Caco-2 (cell line): ENCODE results near the gene PABPN1. TPM values are rescaled to one million over a fixed set of nuclear protein-coding genes. Genes with fewer than 3 reads are reported as not detected.

Experiments used
- BruUV-seq: library from RNA; stranded (reverse); fragments of 400-500 nt; replicated peaks from 2 replicates; lab custom pipeline; 2021; lab: Mats Ljungman, UMichigan
- CTCF ChIA-PET: fragments of 300-600 bp; sonication (Branson Sonifier 250); formaldehyde crosslinking; loops from one replicate; lab custom pipeline; 2022; ENCODE audit warnings: antibody characterized with exemption; lab: Charles Lee
- POLR2A ChIA-PET: fragments of 300-600 bp; sonication (Branson Sonifier 250); formaldehyde crosslinking; loops from one replicate; lab custom pipeline; 2022; ENCODE audit warnings: antibody characterized with exemption; lab: Charles Lee
- DNase-seq, 2 experiments: peaks; one replicate each; pipeline versions ENCODE4 v3.0.0 to v3.0.0-alpha.2; 2020 to 2022
- H3K27me3 ChIP-seq: replicated peaks from 2 replicates; pipeline ENCODE4 v1.6.0; 2011; ENCODE audit warnings: low read length; ENCODE audit not compliant: control insufficient read depth, insufficient read depth
- H3K36me3 ChIP-seq: 2 replicates; pipeline ENCODE4 v1.5.1; 2011; ENCODE audit warnings: low read length; ENCODE audit not compliant: control insufficient read depth, insufficient read depth
- H3K4me1 ChIP-seq: fragments of 250-450 bp; sonication (Bioruptor Pico); 2 replicates; pipeline ENCODE4 v1.5.1; 2020; ENCODE audit warnings: mild to moderate bottlenecking
- H3K4me3 ChIP-seq: 2 replicates; pipeline ENCODE4 v1.5.1; 2011; ENCODE audit warnings: low read depth, mild to moderate bottlenecking, control low read depth, low read length
- H3K9me3 ChIP-seq: fragments of 250-450 bp; sonication (Bioruptor Pico); 2 replicates; pipeline ENCODE4 v1.5.1; 2020; ENCODE audit warnings: mild to moderate bottlenecking, moderate library complexity
- H3K27ac Mint-ChIP-seq: one replicate; pipeline ENCODE4 v1.8.0; 2022; ENCODE audit warnings: mixed read lengths; ENCODE audit not compliant: unreplicated experiment
- H3K27me3 Mint-ChIP-seq: one replicate; pipeline ENCODE4 v1.8.0; 2022; ENCODE audit warnings: mixed read lengths; ENCODE audit not compliant: insufficient read depth, unreplicated experiment
- H3K36me3 Mint-ChIP-seq: one replicate; pipeline ENCODE4 v1.8.0; 2022; ENCODE audit warnings: mild to moderate bottlenecking, mixed read lengths; ENCODE audit not compliant: insufficient read depth, unreplicated experiment
- H3K4me1 Mint-ChIP-seq: one replicate; pipeline ENCODE4 v1.8.0; 2022; ENCODE audit warnings: low read depth, mixed read lengths; ENCODE audit not compliant: unreplicated experiment
- H3K4me3 Mint-ChIP-seq: one replicate; pipeline ENCODE4 v1.8.0; 2022; ENCODE audit warnings: mild to moderate bottlenecking, moderate library complexity, mixed read lengths; ENCODE audit not compliant: unreplicated experiment
- H3K9me3 Mint-ChIP-seq: one replicate; pipeline ENCODE4 v1.8.0; 2022; ENCODE audit warnings: mixed read lengths; ENCODE audit not compliant: unreplicated experiment
- CTCF ChIP-seq, 2 experiments: fragments of 200-600 bp in 1 of 2; IDR thresholded peaks; 1 replicate in 1 of 2; 2 replicates in 1 of 2; pipeline versions ENCODE4 v1.5.1 to v1.8.0; 2011 to 2022; ENCODE audit warnings: antibody characterized with exemption in 1 of 2, control low read depth in 1 of 2, inconsistent platforms in 1 of 2, low read depth in 1 of 2, low read length in 1 of 2, mild to moderate bottlenecking in 1 of 2, moderate library complexity in 1 of 2; ENCODE audit not compliant: insufficient read depth in 1 of 2, severe bottlenecking in 1 of 2, unreplicated experiment in 1 of 2
- intact Hi-C: fragments of 100-400 bp; cut with micrococcal nuclease; formaldehyde crosslinking; loops from one replicate; pipeline ENCODE4 v1.10.0; 2022; ENCODE audit not compliant: unreplicated experiment
- total RNA-seq: library from RNA; stranded (reverse); gene quantifications from 2 replicates; pipeline ENCODE4 v1.2.3, GENCODE V29; 2022

Gene PABPN1
- total RNA-seq, 1 experiment from 2014 or later = 202 TPM

DNA sequence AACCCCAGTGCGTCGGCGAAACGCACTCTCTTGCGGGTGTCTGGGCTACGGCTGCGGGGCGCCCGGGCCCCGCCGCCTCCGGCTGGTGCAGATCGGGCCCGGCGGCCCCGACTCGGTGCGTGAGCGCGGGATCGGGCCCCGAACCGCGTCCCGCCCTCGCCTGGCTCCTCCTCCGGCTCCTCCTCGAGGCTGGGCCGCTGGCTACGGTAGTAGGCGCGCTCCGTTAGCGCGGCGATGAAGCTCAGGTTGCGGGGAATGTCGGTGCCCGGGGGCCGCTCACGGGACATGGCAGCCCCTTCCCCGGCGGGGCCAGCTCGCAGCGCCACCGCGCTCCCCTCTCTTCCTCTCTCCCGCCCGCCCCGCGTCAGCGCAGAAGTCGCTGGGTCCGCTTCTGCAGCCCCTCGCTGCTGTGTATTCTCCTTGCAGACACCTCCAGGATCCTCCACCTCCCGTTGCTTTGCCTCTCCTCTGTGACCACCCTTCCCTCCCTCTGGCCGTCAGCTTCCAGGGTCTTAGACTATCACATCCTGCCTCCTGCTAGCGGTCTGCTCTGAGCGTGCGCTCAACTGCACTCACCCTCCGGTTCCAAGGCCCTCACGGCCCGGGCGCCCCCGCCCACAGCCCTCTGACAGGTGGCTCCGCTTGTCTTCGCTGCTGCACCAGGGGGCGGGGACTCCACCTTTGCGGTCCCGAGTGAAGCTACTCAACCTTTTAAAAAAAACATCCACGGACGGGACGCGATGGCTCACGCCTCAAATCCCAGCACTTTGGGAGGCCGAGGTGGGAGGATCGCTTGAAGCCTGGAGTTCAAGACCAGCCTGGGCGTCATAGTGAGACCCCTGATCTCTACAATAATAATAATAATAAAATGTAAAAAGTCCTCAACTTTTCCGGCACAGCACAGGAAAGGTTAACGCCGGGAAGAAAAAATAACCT is 18.7 kb upstream of the PABPN1 start, which contains the start of gene PPP1R3E:
Gene PPP1R3E (minus strand): TSS at position 570 of the 936 bp plus-strand sequence. CDS start 283 bp downstream, at position 287.
- intact Hi-C loops = loop anchor here (5.0 kb wide), 1 partner anchor 180 kb away; no protein-coding TSS in a partner anchor
- H3K27ac Mint-ChIP-seq = peak within 1 kb of the TSS; percentile 90
- ChIA-PET POLR2A (interaction anchor here (3.9 kb wide), 1 partner anchor 19 kb away, joined by 39 read pairs; the partner anchor contains the start of gene PABPN1), CTCF (interaction anchor here (0.6 to 2.4 kb wide), 5 partner anchors 16 to 85 kb away, joined by 4 to 19 read pairs (median 9); partner anchors contain the start of genes HOMEZ and PABPN1)
- TF ChIP-seq CTCF (IDR thresholded peaks at IDR 0.05; ENCODE audit: insufficient read depth in 1 of 2, low read depth in 1 of 2, low read length in 1 of 2, severe bottlenecking in 1 of 2, unreplicated experiment in 1 of 2) = no peak
- no TSS peak for BruUV-seq
- H3K9me3 Mint-ChIP-seq = no peaks in the 10 kb centered on the region
- DNase-seq = peak; percentile 78 to 79
- Histone ChIP-seq H3K4me3 (peak within 1 kb of the TSS; percentile 66), H3K4me1 (peaks cover 26% of the 10 kb centered on the region; the same call in 1 of the 2 replicates), H3K36me3 (no peaks in the 10 kb centered on the region), H3K27me3 (no peaks in the 10 kb centered on the region), H3K9me3 (no peaks in the 10 kb centered on the region)
- no peaks in the 10 kb centered on the region for H3K27me3 Mint-ChIP-seq
- peaks cover 22% of the 10 kb centered on the region for H3K36me3 Mint-ChIP-seq
- peak within 1 kb of the TSS; percentile 100 for H3K4me3 Mint-ChIP-seq
- H3K4me1 Mint-ChIP-seq = peaks cover 11% of the 10 kb centered on the region

GRCh38 chr14:23306412-23307145 is 14.7 kb upstream of the PABPN1 start, which contains the start of gene BCL2L2:
Gene BCL2L2 (plus strand): TSS chr14:23306833. CDS start chr14:23307768, 935 bp downstream.
- CTCF ChIA-PET = interaction anchor here (0.7 to 1.4 kb wide), 5 partner anchors 14 to 186 kb away, joined by 3 to 7 read pairs (median 4); partner anchors contain the start of genes HOMEZ and PABPN1
- no peak for TF ChIP-seq CTCF (IDR thresholded peaks at IDR 0.05; ENCODE audit: insufficient read depth in 1 of 2, low read depth in 1 of 2, low read length in 1 of 2, severe bottlenecking in 1 of 2, unreplicated experiment in 1 of 2)

More at GRCh38 chr14:23306412-23307145, 14.7 kb upstream of the PABPN1 start, which contains the start of gene BCL2L2:
- Mint-ChIP-seq H3K27ac (peak within 1 kb of the TSS; percentile 78), H3K4me1 (peaks cover 14% of the 10 kb centered on the region), H3K36me3 (peaks cover 24% of the 10 kb centered on the region), H3K27me3 (no peaks in the 10 kb centered on the region), H3K4me3 (peak within 1 kb of the TSS; percentile 75), H3K9me3 (no peaks in the 10 kb centered on the region)
- Histone ChIP-seq H3K4me3 (peak within 1 kb of the TSS; percentile 68), H3K4me1 (peaks cover 15% of the 10 kb centered on the region; the same call in 1 of the 2 replicates), H3K27me3 (no peaks in the 10 kb centered on the region), H3K36me3 (peaks cover 1% of the 10 kb centered on the region; the same call in 1 of the 2 replicates), H3K9me3 (no peaks in the 10 kb centered on the region)
- BruUV-seq = no TSS peak
- peak; percentile 91 to 94 for DNase-seq
- POLR2A ChIA-PET = interaction anchor here (0.6 to 3.0 kb wide), 9 partner anchors 15 to 248 kb away, joined by 4 to 51 read pairs (median 7); partner anchors contain the start of genes ACIN1, C14orf119 and PABPN1
- intact Hi-C loops = loop anchor here (1.0 kb wide), 2 partner anchors 15 to 20 kb away; partner anchors contain the start of genes HOMEZ and PABPN1
